Mucosa of descending colon (tissue), 3 donors: ENCODE measurements around the gene ZNF77. TPM values are rescaled to one million over a fixed set of nuclear protein-coding genes. Genes with fewer than 3 reads are reported as not detected.

ENCODE experiments used
- total RNA-seq, 3 donors: library from RNA; stranded (reverse); fragmentation: NEBNext Ultra II Directional in 2 of 3; extraction: Animal tissue kit (Norgen Biotek cat#: 25700) in 2 of 3; gene quantifications; one replicate each; pipeline versions ENCODE4 v1.2.1 to v1.2.4, GENCODE V29; 2021 to 2023
- donor health status: DM: no; HTN: no; CAD: no; lungs with moderate emphysema.
- donor health status: DM: no; HTN: no; CAD: no.
- donor health status: DM: no; HTN: yes; CAD: no.

The ZNF77 gene
- total RNA-seq, 3 donors from 2014 or later: 4.1 to 4.5 (median 4.1) TPM

Other genes starting within 250 kb of the ZNF77 start
- gene GNG7, start 242.3 kb downstream of the ZNF77 start, total RNA-seq: 1 to 10 TPM; 2.5 to 6.9 (median 2.9) TPM
- 1 to 10 TPM in 1 of 3 donors, under 1 TPM in 2; 0.20 to 1.7 (median 0.80) TPM for gene DIRAS1, start 223.6 kb downstream of the ZNF77 start, total RNA-seq
- 10 to 100 TPM; 15.5 to 20.9 (median 19.2) TPM for gene SLC39A3, start 205.0 kb downstream of the ZNF77 start, total RNA-seq
- 10 to 100 TPM; 37.7 to 52.7 (median 48.9) TPM for gene SGTA, start 161.7 kb downstream of the ZNF77 start, total RNA-seq
- 10 to 100 TPM; 38.5 to 53.1 (median 46.6) TPM for gene THOP1, start 159.5 kb downstream of the ZNF77 start, total RNA-seq
- gene ZNF554, start 125.1 kb downstream of the ZNF77 start, total RNA-seq: 1 to 10 TPM; 3.0 to 4.7 (median 3.9) TPM
- gene ZNF555, start 103.5 kb downstream of the ZNF77 start, total RNA-seq: 1 to 10 TPM; 3.0 to 8.4 (median 4.8) TPM
- gene ZNF556, start 77.6 kb downstream of the ZNF77 start, total RNA-seq: under 1 TPM in 1 of 3 donors, not detected in 2; 0.29 TPM
- 10 to 100 TPM in 2 of 3 donors, 1 to 10 TPM in 1; 8.9 to 19.1 (median 14.4) TPM for gene ZNF57, start 44.0 kb downstream of the ZNF77 start, total RNA-seq
- 1 to 10 TPM; 1.8 to 4.1 (median 3.0) TPM for gene TLE6, start 32.6 kb upstream of the ZNF77 start, total RNA-seq
- gene TLE2, start 84.3 kb upstream of the ZNF77 start, total RNA-seq: 10 to 100 TPM; 40.0 to 66.5 (median 63.5) TPM
- 100 to 1,000 TPM; 427 to 664 (median 556) TPM for gene TLE5, start 117.5 kb upstream of the ZNF77 start, total RNA-seq
- gene GNA11, start 149.4 kb upstream of the ZNF77 start, total RNA-seq: 100 to 1,000 TPM; 182 to 349 (median 234) TPM
- 1 to 10 TPM; 1.9 to 6.2 (median 4.3) TPM for gene GNA15, start 191.1 kb upstream of the ZNF77 start, total RNA-seq
- 1 to 10 TPM in 1 of 3 donors, under 1 TPM in 2; 0.38 to 2.5 (median 0.82) TPM for gene S1PR4, start 233.8 kb upstream of the ZNF77 start, total RNA-seq
- 100 to 1,000 TPM in 1 of 3 donors, 10 to 100 TPM in 2; 52.6 to 103 (median 94.4) TPM for gene NCLN, start 241.0 kb upstream of the ZNF77 start, total RNA-seq